Aorta (tissue), 5 donors: ENCODE results near the gene OR10G3. TPM values are rescaled to one million over a fixed set of nuclear protein-coding genes. Genes with fewer than 3 reads are reported as not detected.
"Not testable (repeated sequence)": the region's sequence is repeated elsewhere in the genome, so short reads cannot be mapped to it uniquely, and the experiment has no call there.

Experiments used
- ATAC-seq: fragments of 200-7000 bp; cut with Tn5 transposase; one replicate; pipeline ENCODE4 v1.9.1; 2022; ENCODE audit warnings: moderate library complexity; ENCODE audit not compliant: low FRiP score
- DNase-seq, 2 donors: peaks; one replicate each; pipeline ENCODE4 v3.0.0-alpha.2; 2020
- H3K27ac ChIP-seq, 2 donors: one replicate each; pipeline ENCODE4 v1.5.1; 2013; ENCODE audit warnings: low read length in 2 of 2, mild to moderate bottlenecking in 2 of 2, moderate library complexity in 2 of 2, control low read depth in 1 of 2, inconsistent platforms in 1 of 2, low read depth in 1 of 2
- H3K27me3 ChIP-seq, 2 donors: one replicate each; pipeline ENCODE4 v1.6.1; 2013; ENCODE audit warnings: control low read depth in 1 of 2, low read length in 1 of 2, mild to moderate bottlenecking in 1 of 2, moderate library complexity in 1 of 2; ENCODE audit not compliant: insufficient read depth in 2 of 2, control insufficient read depth in 1 of 2
- H3K36me3 ChIP-seq, 2 donors: one replicate each; pipeline ENCODE4 v1.6.1; 2013; ENCODE audit warnings: control low read depth in 1 of 2, low read length in 1 of 2, mild to moderate bottlenecking in 1 of 2; ENCODE audit not compliant: insufficient read depth in 2 of 2, control insufficient read depth in 1 of 2
- H3K4me1 ChIP-seq, 2 donors: one replicate each; pipeline ENCODE4 v1.6.1; 2013; ENCODE audit warnings: low read length in 2 of 2, control low read depth in 1 of 2, mild to moderate bottlenecking in 1 of 2, moderate library complexity in 1 of 2; ENCODE audit not compliant: insufficient read depth in 2 of 2, control insufficient read depth in 1 of 2
- H3K4me3 ChIP-seq, 2 donors: one replicate each; pipeline ENCODE4 v1.5.1; 2013; ENCODE audit warnings: low read length in 2 of 2, control low read depth in 1 of 2, mild to moderate bottlenecking in 1 of 2
- H3K9me3 ChIP-seq: one replicate; pipeline ENCODE4 v1.6.1; 2013; ENCODE audit warnings: mild to moderate bottlenecking, low read length; ENCODE audit not compliant: control insufficient read depth
- WGBS, 2 donors: extraction: QIAGEN DNeasy Blood & Tissue Kit; methylation state at CpG; one replicate each; pipeline ENCODE4 v1.1.7; 2013; 5-methylcytosine and 5-hydroxymethylcytosine counted together
- intact Hi-C, 2 donors: fragments of 100-400 bp; cut with DNase I; formaldehyde crosslinking; loops; one replicate each; pipeline versions ENCODE4 v1.14.2 to v1.15.0; 2022
- long read RNA-seq, 2 donors: library from polyadenylated mRNA; unstranded; transcript quantifications; one replicate each; pipeline ENCODE4 v2.0.0, GENCODE V29; 2020 to 2021
- polyA plus RNA-seq, 2 donors: library from polyadenylated mRNA; stranded (reverse); fragments of 200-250 nt; gene quantifications; one replicate each; pipeline ENCODE4 v1.2.3, GENCODE V29; 2013
- total RNA-seq, 2 donors: library from RNA; stranded (reverse); fragmentation: NEBNext Ultra II Directional; extraction: Animal tissue kit (Norgen Biotek cat#: 25700); gene quantifications; one replicate each; pipeline ENCODE4 v1.2.1, GENCODE V29; 2021
- donor health status: healthy with polysubstance abuse.
- donor health status: Bipolar disorder and iron deficiency.
- donor health status: DM: no; HTN: no; CAD: no.
- donor health status: DM: no; HTN: no; CAD: no.
- donor health status: DM: yes; HTN: yes; CAD: no.

OR10G3 gene
- total RNA-seq, result not detected
- under 1 TPM in 1 of 2 donors, not detected in 1; 0.63 TPM for polyA plus RNA-seq
- long read RNA-seq, donor 1, result 0 reads
- long read RNA-seq, donor 2, result 0 reads

- 80 to 93% methylated on average over 2 of the region's 2 CpGs for WGBS, 2 donors
- H3K36me3 ChIP-seq, result no peaks in the 10 kb centered on the region
- H3K4me1 ChIP-seq, result no peaks in the 10 kb centered on the region
- H3K4me3 ChIP-seq, result no peak within 1 kb of the TSS
- intact Hi-C loops, result no loop called here
- DNase-seq (no peak), ATAC-seq (no peak)
- H3K27me3 ChIP-seq, result no peaks in the 10 kb centered on the region
- no peak within 1 kb of the TSS for H3K27ac ChIP-seq
- no peaks in the 10 kb centered on the region for H3K9me3 ChIP-seq
Observed at GRCh38 chr14:21579976-21580375, at the start of gene OR10G3. TSS of gene OR10G3 (minus strand) at chr14:21580076. CDS start at chr14:21570744, 9,332 bp downstream.

- Histone ChIP-seq H3K4me1 (no peaks in the 10 kb centered on the region), H3K36me3 (no peaks in the 10 kb centered on the region), H3K9me3 (peaks cover 1% of the 10 kb centered on the region), H3K4me3 (no peak overlapping the region), H3K27me3 (no peaks in the 10 kb centered on the region), H3K27ac (no peak overlapping the region)
- ATAC-seq (no peak), DNase-seq (no peak)
- WGBS, 2 donors, result 50 to 55% methylated on average over 3 of the region's 3 CpGs
- intact Hi-C loops, result no loop called here
Observed at GRCh38 chr14:21626491-21627230, 46.8 kb upstream of the OR10G3 start.

DNA sequence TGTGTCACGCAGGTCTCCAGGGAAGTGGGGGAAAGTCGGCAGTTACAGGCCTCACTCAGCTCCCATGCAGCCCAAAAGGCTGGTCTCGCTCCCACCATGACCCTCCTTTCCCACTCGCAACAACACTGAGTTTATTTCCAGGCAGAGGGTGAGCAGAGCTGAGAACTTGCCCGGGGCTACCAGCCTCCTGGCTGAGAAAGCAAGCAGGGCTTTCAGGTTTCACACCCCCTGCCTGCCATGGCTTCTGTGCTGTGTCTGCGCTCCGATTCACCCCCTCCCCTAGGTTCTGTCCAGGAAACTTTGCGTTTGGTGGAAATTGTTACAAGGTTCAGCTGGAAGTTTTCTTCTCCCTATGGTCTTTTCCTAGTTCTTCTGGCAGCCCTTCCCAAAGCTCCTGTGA lies 37.7 kb upstream of the OR10G3 start:
- intact Hi-C loops, result no loop called here
- Histone ChIP-seq H3K4me1 (no peaks in the 10 kb centered on the region), H3K36me3 (no peaks in the 10 kb centered on the region), H3K9me3 (no peaks in the 10 kb centered on the region), H3K27ac (no peak overlapping the region), H3K27me3 (no peaks in the 10 kb centered on the region), H3K4me3 (no peak overlapping the region)
- ATAC-seq (no peak), DNase-seq (no peak)
- 63 to 83% methylated on average over 8 of the region's 8 CpGs for WGBS, 2 donors

GRCh38 chr14:21614240-21614639 lies 34.4 kb upstream of the OR10G3 start:
- Histone ChIP-seq H3K27ac (no peak overlapping the region), H3K9me3 (no peaks in the 10 kb centered on the region), H3K4me3 (no peak overlapping the region), H3K36me3 (no peaks in the 10 kb centered on the region), H3K4me1 (no peaks in the 10 kb centered on the region), H3K27me3 (no peaks in the 10 kb centered on the region)
- 68 to 83% methylated on average over 1 of the region's 1 CpG for WGBS, 2 donors
- DNase-seq (no peak), ATAC-seq (no peak)
- intact Hi-C loops, result no loop called here

GRCh38 chr14:21612324-21612723 lies 32.4 kb upstream of the OR10G3 start:
- no peak for ATAC-seq

GRCh38 chr14:21602181-21602580 lies 22.3 kb upstream of the OR10G3 start:
- DNase-seq, H3K4me1 ChIP-seq, H3K27ac ChIP-seq, H3K27me3 ChIP-seq, intact Hi-C loops, H3K9me3 ChIP-seq, H3K4me3 ChIP-seq, ATAC-seq, H3K36me3 ChIP-seq: not testable (repeated sequence)
- 86 to 89% methylated on average over 6 to 8 of the region's 8 CpGs for WGBS, 2 donors

More at GRCh38 chr14:21612324-21612723, 32.4 kb upstream of the OR10G3 start:
- no peak for DNase-seq
- Histone ChIP-seq H3K36me3 (no peaks in the 10 kb centered on the region), H3K27me3 (no peaks in the 10 kb centered on the region), H3K4me3 (no peak overlapping the region), H3K9me3 (no peaks in the 10 kb centered on the region), H3K27ac (no peak overlapping the region), H3K4me1 (no peaks in the 10 kb centered on the region)
- intact Hi-C loops, result no loop called here
- WGBS, 2 donors, result 81 to 84% methylated on average over 6 of the region's 6 CpGs

DNA sequence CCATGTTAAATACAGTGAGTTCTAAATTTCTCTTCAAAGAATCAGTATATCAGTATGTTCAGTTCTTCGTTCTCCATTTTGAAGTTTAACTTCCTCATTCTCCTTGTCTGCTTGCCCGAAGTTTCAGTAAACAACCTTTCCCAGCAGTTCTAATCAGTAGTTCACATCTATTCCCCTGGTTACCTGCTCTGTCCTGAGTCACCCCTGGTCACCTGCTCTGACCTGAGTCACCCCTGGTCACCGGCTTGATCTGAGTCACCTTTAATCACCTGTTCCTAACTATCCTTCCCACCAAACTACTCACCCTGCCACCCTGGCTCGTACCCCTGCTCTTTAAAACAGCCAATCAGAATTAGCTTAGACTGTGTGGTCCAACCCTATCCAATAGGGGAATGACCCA lies 9.4 kb upstream of the OR10G3 start:
- Histone ChIP-seq H3K4me3 (no peak overlapping the region), H3K9me3 (peaks cover 6% of the 10 kb centered on the region), H3K36me3 (no peaks in the 10 kb centered on the region), H3K27me3 (no peaks in the 10 kb centered on the region), H3K27ac (no peak overlapping the region), H3K4me1 (no peaks in the 10 kb centered on the region)
- WGBS, 2 donors, result 77 to 81% methylated on average over 4 of the region's 4 CpGs
- intact Hi-C loops, result no loop called here
- DNase-seq, result no peak
- ATAC-seq, result no peak

- intact Hi-C loops, result no loop called here
- peaks cover 1% of the 10 kb centered on the region for H3K9me3 ChIP-seq
- H3K27me3 ChIP-seq, result no peaks in the 10 kb centered on the region
- DNase-seq, result no peak
- no peak for ATAC-seq
- 67 to 79% methylated on average over 6 of the region's 6 CpGs for WGBS, 2 donors
- no peaks in the 10 kb centered on the region for H3K36me3 ChIP-seq
- no peak overlapping the region for H3K4me3 ChIP-seq
- no peak overlapping the region for H3K27ac ChIP-seq
- no peaks in the 10 kb centered on the region for H3K4me1 ChIP-seq
Observed at GRCh38 chr14:21575661-21576060, 4.2 kb downstream of the OR10G3 start.

- Histone ChIP-seq H3K4me1 (no peaks in the 10 kb centered on the region), H3K27me3 (no peaks in the 10 kb centered on the region), H3K27ac (no peak overlapping the region), H3K36me3 (no peaks in the 10 kb centered on the region), H3K4me3 (no peak overlapping the region), H3K9me3 (peaks cover 1% of the 10 kb centered on the region)
- no peak for DNase-seq
- intact Hi-C loops, result no loop called here
- no peak for ATAC-seq
Observed at GRCh38 chr14:21572604-21573003, 7.3 kb downstream of the OR10G3 start.
